GM19463 (cell line): Measurements from ENCODE around the gene ANTXR1.

Source experiments
- ATAC-seq: cut with Tn5 transposase; IDR thresholded peaks from one replicate; pipeline ENCODE4 v1.9.1; 2021; ENCODE audit warnings: mild to moderate bottlenecking, moderate library complexity; ENCODE audit not compliant: unreplicated experiment

ANTXR1 gene

GRCh38 chr2:69201259-69201658 is 188.3 kb downstream of the ANTXR1 start:
- no peak for ATAC-seq

- ATAC-seq, result no peak
These were observed 189.3 kb downstream of the ANTXR1 start for GRCh38 chr2:69202327-69202726.

GRCh38 chr2:69203166-69203985 is 190.4 kb downstream of the ANTXR1 start:
- no peak for ATAC-seq

DNA sequence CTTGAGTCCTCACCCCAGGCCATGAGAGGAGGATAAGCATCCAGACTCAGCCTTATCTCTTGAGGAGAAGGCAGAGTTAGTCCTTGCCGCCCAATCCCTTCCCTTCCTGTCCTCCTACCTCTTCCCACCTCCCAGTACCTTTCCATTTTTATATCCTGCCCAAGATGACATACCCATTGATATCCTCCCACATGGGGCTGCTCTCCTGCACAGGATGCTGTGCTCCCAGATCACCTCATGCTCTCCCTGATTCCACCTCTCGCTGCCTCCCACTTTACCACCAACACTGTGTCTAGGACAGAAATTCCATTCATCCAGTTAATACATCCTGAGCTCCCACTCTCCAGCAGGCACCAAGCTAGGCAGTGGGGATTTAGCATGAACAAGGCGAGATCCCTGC is 191.7 kb downstream of the ANTXR1 start:
- no peak for ATAC-seq

DNA sequence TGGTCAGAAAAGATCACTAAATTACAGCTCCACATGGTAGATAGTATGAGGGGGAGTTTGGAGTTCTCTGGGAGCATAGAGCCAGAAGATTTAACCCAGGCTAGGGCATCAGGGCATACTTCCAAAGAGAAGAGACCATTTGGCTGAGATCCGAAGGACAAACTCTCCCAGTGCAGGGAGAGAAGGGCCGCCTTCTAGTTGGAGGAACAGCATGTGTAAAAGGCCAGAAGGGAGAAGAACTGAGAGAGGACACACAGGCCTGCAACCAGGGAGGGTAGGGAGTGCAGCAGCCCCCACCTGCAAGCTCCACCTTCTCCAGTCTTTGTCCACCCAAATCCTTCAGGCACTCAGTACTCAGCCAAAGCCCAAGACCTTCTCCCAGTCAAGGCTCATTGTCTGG is 192.1 kb downstream of the ANTXR1 start:
- no peak for ATAC-seq

- ATAC-seq, result no peak
These were observed 192.5 kb downstream of the ANTXR1 start for GRCh38 chr2:69205491-69205890.

- ATAC-seq, result no peak
These were observed 195.1 kb downstream of the ANTXR1 start for GRCh38 chr2:69208023-69208595.

GRCh38 chr2:69209482-69209881 is 196.5 kb downstream of the ANTXR1 start:
- no peak for ATAC-seq

DNA sequence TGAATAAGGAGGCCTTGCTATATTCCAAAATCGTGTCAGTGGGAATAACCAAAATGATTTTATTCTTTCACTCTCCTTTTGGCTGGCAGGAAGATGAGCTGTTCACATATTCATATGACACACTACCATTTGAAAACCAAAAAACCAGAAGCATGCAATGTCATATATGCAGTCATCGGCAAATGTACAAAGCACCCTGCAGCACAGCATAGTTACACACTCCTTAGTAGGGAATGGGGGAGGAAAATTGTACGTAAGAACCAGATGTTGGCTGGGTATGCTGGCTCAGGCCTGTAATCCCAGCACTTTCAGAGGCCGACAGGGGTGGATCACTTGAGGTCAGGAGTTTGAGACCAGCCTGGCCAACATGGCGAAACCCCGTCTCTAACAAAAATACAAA is 197.4 kb downstream of the ANTXR1 start:
- no peak for ATAC-seq

GRCh38 chr2:69211048-69211447 is 198.1 kb downstream of the ANTXR1 start:
- ATAC-seq, result no peak

GRCh38 chr2:69211686-69212085 is 198.7 kb downstream of the ANTXR1 start:
- ATAC-seq, result no peak

DNA sequence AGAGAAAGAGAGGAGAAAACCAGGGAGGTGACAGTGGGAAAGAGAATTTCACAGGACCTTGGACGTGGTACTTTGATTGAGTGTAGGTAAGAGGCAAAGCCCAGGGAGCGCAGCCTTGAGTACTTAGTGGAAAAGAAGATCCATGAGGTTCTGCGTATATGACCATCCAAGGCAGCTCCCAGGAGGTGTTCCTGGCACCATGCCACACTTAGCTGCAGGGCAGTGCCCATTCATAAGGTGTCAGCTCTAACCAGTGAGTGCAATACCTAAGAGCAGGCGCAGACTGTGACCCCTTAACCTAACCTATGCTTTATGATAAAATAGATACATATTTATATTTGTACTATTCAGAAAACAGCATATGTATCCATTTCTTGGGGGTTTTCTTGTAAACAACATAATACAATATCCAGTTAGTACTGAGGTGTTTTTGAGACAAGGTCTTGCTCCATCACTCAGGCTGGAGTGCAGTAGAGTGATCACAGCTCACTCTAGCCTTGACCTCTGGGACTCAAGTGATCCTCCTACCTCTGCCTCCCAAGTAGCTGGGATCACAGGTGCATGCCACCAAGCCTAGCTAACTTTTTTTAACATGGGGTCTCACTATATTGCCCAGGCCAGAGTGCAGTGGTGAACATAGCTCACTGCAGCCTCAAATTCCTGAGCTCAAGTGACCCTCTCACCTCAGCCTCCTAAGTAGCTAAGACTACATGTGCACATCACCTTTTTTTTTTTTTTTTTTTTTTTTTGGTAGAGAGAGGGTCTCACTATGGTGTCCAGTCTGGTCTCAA is 199.5 kb downstream of the ANTXR1 start:
- no peak for ATAC-seq

DNA sequence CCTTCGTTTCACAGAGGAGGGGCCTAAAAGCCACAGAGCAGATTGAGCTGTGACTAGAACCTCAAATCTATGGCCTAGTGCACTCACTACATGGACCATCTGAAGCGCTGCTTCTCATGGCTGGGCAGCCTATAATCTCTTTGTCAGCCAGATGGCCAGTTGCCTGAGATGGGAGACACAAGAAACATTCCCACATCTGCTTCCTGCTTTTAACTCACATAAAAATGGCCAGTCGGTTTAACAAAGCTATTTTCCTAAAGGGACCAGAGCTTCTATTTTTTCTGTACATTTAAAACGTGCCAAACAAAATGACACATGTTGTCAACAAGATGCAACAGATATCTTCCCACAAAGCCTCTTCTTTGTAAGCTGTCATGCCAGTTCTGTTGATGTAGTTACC is 200.2 kb downstream of the ANTXR1 start:
- no peak for ATAC-seq

DNA sequence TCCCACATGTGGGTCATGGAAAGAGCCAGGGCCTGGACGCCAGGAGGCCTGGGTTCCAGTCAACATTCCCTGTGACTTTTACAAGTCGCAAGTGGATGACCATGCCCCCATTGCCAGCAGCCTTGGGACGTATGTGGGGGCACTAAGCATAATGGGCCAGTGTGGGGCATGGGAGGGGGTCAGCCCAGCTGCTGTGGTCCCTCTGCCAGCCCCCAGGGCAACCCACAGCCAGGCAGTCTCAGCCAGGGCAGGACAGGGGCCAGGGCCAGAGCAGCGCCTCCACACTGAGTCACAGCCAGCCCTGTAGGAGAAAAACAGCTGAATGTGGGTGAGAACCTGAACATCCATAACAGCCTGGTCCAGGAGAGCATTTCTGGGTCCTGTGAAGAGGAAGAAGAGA is 200.8 kb downstream of the ANTXR1 start:
- ATAC-seq, result no peak

DNA sequence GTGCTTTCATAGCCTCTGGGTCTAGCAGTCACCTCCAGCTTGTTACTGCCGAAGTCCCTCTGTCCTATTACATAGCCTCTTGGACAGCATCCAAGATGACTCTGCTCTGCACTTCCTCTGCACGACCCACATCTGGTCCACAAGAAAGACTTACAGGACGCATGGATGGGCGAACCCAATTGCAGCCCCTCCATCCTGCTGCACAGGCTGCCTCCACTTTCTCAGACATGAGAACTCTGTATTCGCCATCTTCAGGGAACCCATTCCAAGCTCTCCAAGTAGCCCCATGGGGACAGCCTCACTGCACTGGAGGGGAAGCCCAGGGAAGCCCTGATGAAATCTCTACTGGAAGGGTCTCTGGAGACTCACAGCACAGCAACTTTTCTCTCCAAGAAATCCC is 201.9 kb downstream of the ANTXR1 start:
- ATAC-seq, result no peak

DNA sequence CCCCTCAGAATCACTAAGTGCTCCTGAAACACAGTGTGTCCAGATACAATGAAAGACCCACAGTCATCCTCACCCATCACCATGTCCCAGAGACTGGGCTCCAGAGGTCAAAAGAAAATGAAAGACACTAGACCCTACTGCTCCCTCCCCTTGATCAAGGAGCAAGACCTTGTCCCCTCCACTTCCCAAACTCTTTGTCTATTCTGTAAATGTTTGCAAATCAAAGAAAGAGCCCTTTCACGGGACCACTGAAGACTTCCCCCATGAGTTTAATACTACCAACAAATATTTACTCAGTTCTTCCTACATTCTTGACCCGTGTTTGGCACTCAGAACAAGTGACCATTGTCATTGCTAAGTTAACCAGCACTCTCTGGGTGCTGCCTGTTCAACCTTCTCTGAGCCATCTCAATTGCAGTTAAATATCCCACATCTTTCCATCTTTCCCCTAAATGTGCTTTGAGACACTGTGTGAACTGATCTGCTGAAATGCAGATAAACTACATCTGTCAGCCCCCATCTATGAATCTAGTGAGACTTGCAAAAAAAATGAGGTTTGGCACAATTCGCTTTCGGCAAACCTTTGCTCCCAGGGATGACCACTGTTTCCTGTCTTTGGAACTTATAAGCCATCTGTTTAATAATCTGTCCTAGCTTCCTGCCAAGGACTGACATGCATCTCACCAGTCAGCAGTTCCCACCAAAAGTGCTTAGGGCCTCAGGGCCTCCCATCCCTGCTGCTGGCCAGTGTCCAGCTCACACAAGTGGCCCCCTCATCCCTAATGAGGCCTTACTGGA is 203.8 kb downstream of the ANTXR1 start:
- ATAC-seq, result no peak

DNA sequence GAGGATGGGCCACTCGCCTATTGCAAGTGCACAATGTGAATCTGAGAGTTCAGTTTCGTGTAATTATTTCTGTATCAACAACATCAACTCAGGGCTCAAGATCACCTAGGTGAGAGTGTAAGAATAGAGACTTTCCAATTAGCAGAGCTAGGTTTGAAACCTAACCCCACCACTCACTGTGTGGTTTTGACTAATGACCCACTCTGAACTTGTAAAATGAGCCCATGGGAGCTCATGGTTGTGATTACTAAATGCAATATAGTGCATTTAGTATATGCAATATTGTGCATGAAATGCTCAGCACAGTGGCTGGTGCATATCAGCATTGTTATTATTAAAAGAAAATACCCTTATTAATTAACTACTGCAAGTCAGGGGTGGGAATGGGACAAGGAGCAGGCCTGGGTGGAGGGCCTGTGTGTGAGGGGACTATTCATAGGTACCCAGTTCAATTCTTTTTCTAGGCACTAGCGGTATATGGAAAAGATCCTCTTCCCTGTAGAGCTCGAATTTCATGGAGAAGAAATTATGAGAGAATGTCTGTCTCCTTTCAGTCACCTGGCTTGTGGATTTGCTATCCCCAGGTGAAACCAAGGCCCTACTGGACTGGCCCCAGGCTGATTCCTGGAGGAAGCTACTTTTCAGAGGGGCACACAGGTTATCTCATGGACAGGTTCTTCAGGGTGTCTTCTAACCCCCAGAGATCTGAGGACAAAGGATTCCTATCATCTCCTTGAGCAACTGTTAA is 204.5 kb downstream of the ANTXR1 start:
- no peak for ATAC-seq

DNA sequence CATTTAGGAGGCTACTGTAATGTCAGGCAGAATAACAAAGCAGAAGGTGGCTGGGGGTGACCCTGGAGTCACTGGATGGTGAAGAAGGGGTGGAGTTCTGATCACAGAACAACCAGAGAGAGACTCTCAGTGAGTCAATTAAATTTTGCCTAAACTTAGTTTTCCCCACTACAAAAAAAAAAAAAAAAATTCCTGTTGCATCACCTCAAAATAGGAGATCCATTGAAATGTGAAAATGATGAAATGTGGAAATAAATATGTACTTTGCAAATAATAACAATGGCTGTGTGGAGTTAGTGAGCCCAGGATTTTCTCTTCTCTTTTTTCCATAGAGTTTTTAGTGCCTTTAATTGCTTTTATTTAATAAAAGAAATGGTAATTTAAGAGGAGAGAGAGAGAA is 208.5 kb downstream of the ANTXR1 start:
- ATAC-seq, result no peak

GRCh38 chr2:69221960-69222751 is 209.2 kb downstream of the ANTXR1 start:
- ATAC-seq, result no peak
